GM12801 (cell line): ENCODE measurements around the gene KCNK4.

Experiments used
- CTCF ChIP-seq: IDR thresholded peaks from one replicate; pipeline ENCODE4 v1.5.1; 2011; ENCODE audit warnings: control low read depth; ENCODE audit not compliant: insufficient read length; ENCODE audit errors: extremely low read depth

The KCNK4 gene

GRCh38 chr11:64246871-64247728 lies 44.0 kb upstream of the KCNK4 start, which contains the start of gene PPP1R14B:
Gene PPP1R14B (minus strand): TSS chr11:64246943. CDS start chr11:64246673, 270 bp downstream.
- TF ChIP-seq CTCF, result no peak

- TF ChIP-seq CTCF, result no peak
Measured at GRCh38 chr11:64247729-64248531, 43.2 kb upstream of the KCNK4 start.

GRCh38 chr11:64248578-64248977 lies 42.5 kb upstream of the KCNK4 start:
- no peak for TF ChIP-seq CTCF

- TF ChIP-seq CTCF, result no peak
Measured at GRCh38 chr11:64249038-64249437, 42.1 kb upstream of the KCNK4 start.

- no peak for TF ChIP-seq CTCF
Measured at GRCh38 chr11:64249563-64250414, 41.3 kb upstream of the KCNK4 start.

- TF ChIP-seq CTCF, result no peak
Measured at GRCh38 chr11:64250415-64251015, 40.6 kb upstream of the KCNK4 start.
